Neural progenitor cell (in vitro differentiated cells): Measurements from ENCODE around the gene HYLS1. TPM values are rescaled to one million over a fixed set of nuclear protein-coding genes. Genes with fewer than 3 reads are reported as not detected.

Source experiments
- DNase-seq: peaks from one replicate; pipeline ENCODE4 v3.0.0-alpha.2; 2016; ENCODE audit warnings: low spot score
- H2AFZ ChIP-seq: fragments of 200-600 bp; sonication (generic); replicated peaks from 2 replicates; pipeline ENCODE4 v1.6.1; 2016; ENCODE audit warnings: antibody characterized with exemption
- H3F3A ChIP-seq: fragments of 200-600 bp; sonication (generic); 2 replicates; pipeline ENCODE4 v1.6.1; 2016; ENCODE audit warnings: antibody characterized with exemption, low read depth
- H3K27ac ChIP-seq: fragments of 200-600 bp; sonication (generic); 2 replicates; pipeline ENCODE4 v1.5.1; 2016; ENCODE audit warnings: mild to moderate bottlenecking
- H3K27me3 ChIP-seq: fragments of 200-600 bp; sonication (generic); 2 replicates; pipeline ENCODE4 v1.6.1; 2016; ENCODE audit warnings: mild to moderate bottlenecking, moderate library complexity
- H3K36me3 ChIP-seq: fragments of 200-600 bp; sonication (generic); 2 replicates; pipeline ENCODE4 v1.5.1; 2016
- H3K4me1 ChIP-seq: fragments of 200-600 bp; sonication (generic); 2 replicates; pipeline ENCODE4 v1.6.1; 2016; ENCODE audit warnings: mixed run types
- H3K4me2 ChIP-seq: fragments of 200-600 bp; sonication (generic); 2 replicates; pipeline ENCODE4 v1.6.1; 2016
- H3K4me3 ChIP-seq: fragments of 200-600 bp; sonication (generic); 2 replicates; pipeline ENCODE4 v1.5.1; 2016
- H3K79me2 ChIP-seq: fragments of 200-600 bp; sonication (generic); 2 replicates; pipeline ENCODE4 v1.6.1; 2016; ENCODE audit warnings: low read depth
- H3K9ac ChIP-seq: fragments of 200-600 bp; sonication (generic); 2 replicates; pipeline ENCODE4 v1.6.1; 2016
- H3K9me3 ChIP-seq: fragments of 200-600 bp; sonication (generic); 2 replicates; pipeline ENCODE4 v1.5.1; 2016; ENCODE audit warnings: low read depth
- H4K20me1 ChIP-seq: fragments of 200-600 bp; sonication (generic); 2 replicates; pipeline ENCODE4 v1.6.1; 2016; ENCODE audit warnings: low read depth
- H3K27ac Mint-ChIP-seq: 3 replicates; pipeline ENCODE4 v1.8.0; 2021; ENCODE audit warnings: mixed read lengths
- H3K27me3 Mint-ChIP-seq: 2 replicates; pipeline ENCODE4 v1.8.0; 2022; ENCODE audit warnings: low read depth, mild to moderate bottlenecking, inconsistent platforms, moderate library complexity, mixed read lengths; ENCODE audit not compliant: insufficient read depth
- H3K36me3 Mint-ChIP-seq: 3 replicates; pipeline ENCODE4 v1.8.0; 2021; ENCODE audit warnings: mixed read lengths
- H3K4me1 Mint-ChIP-seq: 3 replicates; pipeline ENCODE4 v1.8.0; 2021; ENCODE audit warnings: mixed read lengths
- H3K4me3 Mint-ChIP-seq: 3 replicates; pipeline ENCODE4 v1.8.0; 2021; ENCODE audit warnings: mild to moderate bottlenecking, moderate library complexity, mixed read lengths
- H3K9me3 Mint-ChIP-seq: 3 replicates; pipeline ENCODE4 v1.8.0; 2020; ENCODE audit warnings: mixed read lengths
- EZH2 ChIP-seq: fragments of 200-600 bp; sonication (generic); IDR thresholded peaks from 2 replicates; pipeline ENCODE4 v1.6.1; 2017; ENCODE audit warnings: antibody characterized with exemption, mild to moderate bottlenecking, moderate library complexity
- EZH2phosphoT487 ChIP-seq: fragments of 200-600 bp; sonication (generic); IDR thresholded peaks from 2 replicates; pipeline ENCODE4 v1.6.1; 2017; ENCODE audit warnings: antibody characterized with exemption
- total RNA-seq: library from RNA; depleted of rRNA; stranded (reverse); fragments of >200 nt; gene quantifications from 2 replicates; pipeline ENCODE4 v1.2.3, GENCODE V29; 2015; ENCODE audit warnings: low replicate concordance
- TF ChIP-seq, protein P1 (sequence below): fragments of 200-600 bp; sonication (generic); IDR thresholded peaks from 2 replicates; pipeline ENCODE4 v1.5.1; 2017; ENCODE audit warnings: antibody characterized with exemption, mild to moderate bottlenecking

HYLS1 gene
- total RNA-seq, 1 donor from 2014 or later, result 8.9 TPM

DNA sequence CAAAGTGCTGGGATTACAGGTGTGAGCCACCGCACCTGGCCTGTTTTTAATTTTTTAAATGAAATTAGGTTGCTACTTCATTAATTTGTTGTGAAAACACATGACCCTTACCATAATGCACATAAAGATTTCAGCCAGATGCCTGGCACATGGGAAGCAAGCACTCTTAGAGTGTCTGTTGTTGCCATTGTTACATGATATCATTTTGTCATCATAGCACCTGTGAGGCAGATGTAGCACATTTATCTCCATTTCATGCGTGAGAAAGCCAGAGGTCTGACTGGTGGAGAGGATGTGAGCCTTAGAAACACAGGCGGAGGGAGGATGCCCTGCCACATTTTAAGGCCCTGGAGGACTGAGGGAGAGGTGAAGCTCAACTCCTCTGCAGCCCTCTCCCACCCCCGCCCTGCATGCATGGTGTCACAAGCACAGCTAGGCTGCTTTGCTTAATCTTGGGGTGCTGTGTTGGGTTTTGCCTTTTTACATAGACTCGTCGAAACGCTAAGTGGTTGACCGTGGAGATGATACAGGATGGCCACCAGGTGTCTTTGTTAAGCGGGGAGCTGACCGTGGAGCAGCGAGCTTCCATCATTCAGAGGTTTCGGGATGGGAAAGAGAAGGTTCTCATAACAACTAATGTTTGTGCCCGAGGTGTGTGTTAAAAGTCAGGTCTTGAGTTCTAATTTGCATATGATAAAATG lies 30.8 kb downstream of the HYLS1 start:
- Histone ChIP-seq H3K27ac (no peak overlapping the region), H3K4me3 (no peak overlapping the region), H4K20me1 (no peaks in the 10 kb centered on the region), H3K36me3 (no peaks in the 10 kb centered on the region), H3K4me1 (no peaks in the 10 kb centered on the region), H3F3A (no peaks in the 10 kb centered on the region), H3K9ac (no peak overlapping the region), H3K79me2 (no peaks in the 10 kb centered on the region), H3K9me3 (no peaks in the 10 kb centered on the region), H3K4me2 (no peak overlapping the region), H3K27me3 (no peaks in the 10 kb centered on the region), H2AFZ (no peak overlapping the region)
- no peak for DNase-seq
- no peaks in the 10 kb centered on the region for H3K27me3 Mint-ChIP-seq
- H3K4me3 Mint-ChIP-seq, result no peak overlapping the region
- H3K36me3 Mint-ChIP-seq, result no peaks in the 10 kb centered on the region
- H3K27ac Mint-ChIP-seq, result no peak overlapping the region
- H3K4me1 Mint-ChIP-seq, result no peaks in the 10 kb centered on the region
- no peaks in the 10 kb centered on the region for H3K9me3 Mint-ChIP-seq
- TF ChIP-seq, protein P1, sequence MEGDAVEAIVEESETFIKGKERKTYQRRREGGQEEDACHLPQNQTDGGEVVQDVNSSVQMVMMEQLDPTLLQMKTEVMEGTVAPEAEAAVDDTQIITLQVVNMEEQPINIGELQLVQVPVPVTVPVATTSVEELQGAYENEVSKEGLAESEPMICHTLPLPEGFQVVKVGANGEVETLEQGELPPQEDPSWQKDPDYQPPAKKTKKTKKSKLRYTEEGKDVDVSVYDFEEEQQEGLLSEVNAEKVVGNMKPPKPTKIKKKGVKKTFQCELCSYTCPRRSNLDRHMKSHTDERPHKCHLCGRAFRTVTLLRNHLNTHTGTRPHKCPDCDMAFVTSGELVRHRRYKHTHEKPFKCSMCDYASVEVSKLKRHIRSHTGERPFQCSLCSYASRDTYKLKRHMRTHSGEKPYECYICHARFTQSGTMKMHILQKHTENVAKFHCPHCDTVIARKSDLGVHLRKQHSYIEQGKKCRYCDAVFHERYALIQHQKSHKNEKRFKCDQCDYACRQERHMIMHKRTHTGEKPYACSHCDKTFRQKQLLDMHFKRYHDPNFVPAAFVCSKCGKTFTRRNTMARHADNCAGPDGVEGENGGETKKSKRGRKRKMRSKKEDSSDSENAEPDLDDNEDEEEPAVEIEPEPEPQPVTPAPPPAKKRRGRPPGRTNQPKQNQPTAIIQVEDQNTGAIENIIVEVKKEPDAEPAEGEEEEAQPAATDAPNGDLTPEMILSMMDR, result peak; percentile 29
- TF ChIP-seq EZH2, result no peak

DNA sequence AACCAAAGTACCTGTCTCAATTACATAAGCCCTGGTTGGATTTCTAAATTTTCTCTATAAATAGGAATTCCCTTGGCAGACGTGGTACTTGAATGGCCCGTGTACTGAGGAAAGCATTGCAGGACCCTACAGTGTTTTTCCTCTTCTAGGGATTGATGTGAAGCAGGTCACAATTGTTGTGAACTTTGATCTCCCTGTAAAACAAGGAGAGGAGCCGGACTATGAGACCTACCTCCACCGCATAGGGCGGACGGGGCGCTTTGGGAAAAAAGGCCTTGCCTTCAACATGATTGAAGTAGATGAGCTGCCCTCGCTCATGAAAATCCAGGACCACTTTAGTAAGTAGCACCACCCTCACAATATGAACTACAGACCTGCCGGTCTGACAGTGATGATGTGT lies 33.6 kb downstream of the HYLS1 start:
- no peak overlapping the region for H3K27ac Mint-ChIP-seq
- no peaks in the 10 kb centered on the region for H3K27me3 ChIP-seq

DNA sequence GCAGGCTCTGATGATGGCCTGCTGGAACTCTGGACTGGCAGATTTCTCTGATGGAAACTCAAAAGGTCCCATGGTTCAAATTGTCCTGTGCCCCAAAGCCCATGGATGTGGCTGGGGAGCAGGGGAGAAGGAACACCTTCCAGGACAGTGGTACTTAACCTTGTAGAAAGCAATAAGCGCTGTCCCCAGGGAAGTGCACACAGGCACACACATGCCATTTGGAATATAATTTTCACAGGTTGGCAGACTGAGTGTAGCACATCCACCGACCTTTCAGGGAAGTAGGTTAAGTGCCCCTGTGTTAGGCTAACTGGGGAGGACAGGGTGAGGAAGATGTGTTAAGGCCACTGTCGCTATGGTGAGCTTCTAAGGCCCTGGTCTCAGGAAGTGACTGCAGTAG lies 34.7 kb downstream of the HYLS1 start:
- Histone ChIP-seq H3K4me1 (peaks cover 8% of the 10 kb centered on the region), H3K27me3 (no peaks in the 10 kb centered on the region), H2AFZ (no peak overlapping the region), H3K4me3 (no peak overlapping the region), H3F3A (no peaks in the 10 kb centered on the region), H3K9me3 (no peaks in the 10 kb centered on the region), H3K9ac (no peak overlapping the region), H4K20me1 (no peaks in the 10 kb centered on the region), H3K27ac (no peak overlapping the region), H3K79me2 (no peaks in the 10 kb centered on the region), H3K36me3 (no peaks in the 10 kb centered on the region), H3K4me2 (no peak overlapping the region)
- DNase-seq, result no peak
- no peaks in the 10 kb centered on the region for H3K27me3 Mint-ChIP-seq
- H3K4me1 Mint-ChIP-seq, result peaks cover 15% of the 10 kb centered on the region
- H3K36me3 Mint-ChIP-seq, result no peaks in the 10 kb centered on the region
- H3K9me3 Mint-ChIP-seq, result no peaks in the 10 kb centered on the region
- peak overlapping the region; percentile 53 for H3K27ac Mint-ChIP-seq
- H3K4me3 Mint-ChIP-seq, result no peak overlapping the region
- TF ChIP-seq, protein P1, result no peak
- TF ChIP-seq EZH2 (no peak), EZH2phosphoT487 (no peak)

More for the DNA sequence above, 33.6 kb downstream of the HYLS1 start:
- no peaks in the 10 kb centered on the region for H3K79me2 ChIP-seq
- TF ChIP-seq EZH2 (no peak), EZH2phosphoT487 (no peak)
- TF ChIP-seq, protein P1, result no peak
- H3K27me3 Mint-ChIP-seq, result no peaks in the 10 kb centered on the region
- H2AFZ ChIP-seq, result no peak overlapping the region
- no peak overlapping the region for H3K4me2 ChIP-seq
- H3K4me3 Mint-ChIP-seq, result no peak overlapping the region
- H3K4me1 Mint-ChIP-seq, result peaks cover 12% of the 10 kb centered on the region
- H3K4me1 ChIP-seq, result peaks cover 8% of the 10 kb centered on the region
- H3K9me3 ChIP-seq, result no peaks in the 10 kb centered on the region
- H3K27ac ChIP-seq, result no peak overlapping the region
- no peaks in the 10 kb centered on the region for H3F3A ChIP-seq
- DNase-seq, result no peak
- no peak overlapping the region for H3K9ac ChIP-seq
- no peak overlapping the region for H3K4me3 ChIP-seq
- H3K9me3 Mint-ChIP-seq, result no peaks in the 10 kb centered on the region
- no peaks in the 10 kb centered on the region for H3K36me3 ChIP-seq
- no peaks in the 10 kb centered on the region for H3K36me3 Mint-ChIP-seq
- H4K20me1 ChIP-seq, result no peaks in the 10 kb centered on the region
